ENCODE measurements around the gene SYCP3. TPM values are rescaled to one million over a fixed set of nuclear protein-coding genes. Genes with fewer than 3 reads are reported as not detected.

The SYCP3 gene
- total RNA-seq, 4 donors from 2014 or later: 0.60 TPM; not detected in 3

- Histone ChIP-seq H3K9me3 (no peaks in the 10 kb centered on the region), H3K27me3 (no peaks in the 10 kb centered on the region), H3K4me3 (no peak overlapping the region), H3K36me3 (peaks cover 0 to 88% (median 0%) of the 10 kb centered on the region in 3 donors), H3K27ac (peak overlapping the region in 3 of 4 donors; percentile 0 to 70 (median 27)), H3K4me1 (peaks cover 0 to 16% (median 0%) of the 10 kb centered on the region in 4 donors)
- WGBS, 2 donors: 74 to 78% methylated on average over 10 of the region's 10 CpGs
- no peak for DNase-seq (ENCODE audit: low spot score in 2 of 2)
- TF ChIP-seq CTCF (IDR thresholded peaks at IDR 0.05): no peak
- TF ChIP-seq POLR2A (IDR thresholded peaks at IDR 0.05): no peak
- TF ChIP-seq EP300 (IDR thresholded peaks at IDR 0.05): no peak
Measured at GRCh38 chr12:101743724-101744472, 4.6 kb upstream of the SYCP3 start.

- Histone ChIP-seq H3K27me3 (no peaks in the 10 kb centered on the region), H3K9me3 (no peaks in the 10 kb centered on the region), H3K4me1 (peaks cover 0 to 16% (median 0%) of the 10 kb centered on the region in 4 donors), H3K4me3 (no peak overlapping the region), H3K27ac (peak overlapping the region in 2 of 4 donors; percentile 27 to 70), H3K36me3 (peaks cover 0 to 88% (median 0%) of the 10 kb centered on the region in 3 donors)
- TF ChIP-seq EP300 (IDR thresholded peaks at IDR 0.05) (no peak), POLR2A (IDR thresholded peaks at IDR 0.05) (no peak), CTCF (IDR thresholded peaks at IDR 0.05) (no peak)
- DNase-seq (ENCODE audit: low spot score in 2 of 2): no peak
- 56 to 65% methylated on average over 1 of the region's 1 CpG for WGBS, 2 donors
Measured at GRCh38 chr12:101743242-101743641, 4.0 kb upstream of the SYCP3 start.

- H3K9me3 ChIP-seq: no peaks in the 10 kb centered on the region
- no peak for DNase-seq (ENCODE audit: low spot score in 2 of 2)
- H3K27ac ChIP-seq: no peak overlapping the region
- H3K27me3 ChIP-seq: no peaks in the 10 kb centered on the region
- no peak overlapping the region for H3K4me3 ChIP-seq
- no peak for TF ChIP-seq EP300 (IDR thresholded peaks at IDR 0.05)
- TF ChIP-seq POLR2A (IDR thresholded peaks at IDR 0.05): no peak
- no peak for TF ChIP-seq CTCF (IDR thresholded peaks at IDR 0.05)
- peaks cover 0 to 16% (median 0%) of the 10 kb centered on the region in 4 donors for H3K4me1 ChIP-seq
- WGBS, 2 donors: 81 to 85% methylated on average over 5 of the region's 5 CpGs
- peaks cover 0 to 84% (median 0%) of the 10 kb centered on the region in 3 donors for H3K36me3 ChIP-seq
Measured at GRCh38 chr12:101740980-101741379, 1.7 kb upstream of the SYCP3 start.

GRCh38 chr12:101740566-101740965 is 1.3 kb upstream of the SYCP3 start:
- 93 to 95% methylated on average over 5 of the region's 5 CpGs for WGBS, 2 donors
- H3K36me3 ChIP-seq: peaks cover 0 to 80% (median 0%) of the 10 kb centered on the region in 3 donors
- peaks cover 0 to 16% (median 0%) of the 10 kb centered on the region in 4 donors for H3K4me1 ChIP-seq

More at GRCh38 chr12:101740566-101740965, 1.3 kb upstream of the SYCP3 start:
- Histone ChIP-seq H3K9me3 (no peaks in the 10 kb centered on the region), H3K27ac (no peak overlapping the region), H3K4me3 (no peak overlapping the region), H3K27me3 (no peaks in the 10 kb centered on the region)
- TF ChIP-seq EP300 (IDR thresholded peaks at IDR 0.05): no peak
- TF ChIP-seq POLR2A (IDR thresholded peaks at IDR 0.05): no peak
- TF ChIP-seq CTCF (IDR thresholded peaks at IDR 0.05): no peak
- no peak for DNase-seq (ENCODE audit: low spot score in 2 of 2)

Data from tibial nerve (tissue), 4 donors.